Adipocyte (in vitro differentiated cells): ENCODE results near the gene TAC4.

ENCODE experiments used
- DNase-seq: peaks from one replicate; pipeline ENCODE4 v3.0.0-alpha.2; 2015; ENCODE audit warnings: low read depth
- H3K27me3 ChIP-seq: replicated peaks from 2 replicates; pipeline ENCODE4 v1.7.0; 2013; ENCODE audit warnings: mild to moderate bottlenecking, low read length, moderate library complexity; ENCODE audit not compliant: control insufficient read depth, insufficient read depth
- H3K36me3 ChIP-seq: 2 replicates; pipeline ENCODE4 v1.7.0; 2013; ENCODE audit warnings: low read length, mild to moderate bottlenecking, moderate library complexity; ENCODE audit not compliant: control insufficient read depth, insufficient read depth, severe bottlenecking
- H3K4me1 ChIP-seq: 2 replicates; pipeline ENCODE4 v1.7.0; 2013; ENCODE audit warnings: mild to moderate bottlenecking, low read length, moderate library complexity; ENCODE audit not compliant: control insufficient read depth, insufficient read depth
- H3K4me3 ChIP-seq: 2 replicates; pipeline ENCODE4 v1.7.0; 2013; ENCODE audit warnings: mild to moderate bottlenecking, low read length, moderate library complexity
- H3K9ac ChIP-seq: 2 replicates; pipeline ENCODE4 v1.7.0; 2013; ENCODE audit warnings: mild to moderate bottlenecking, low read length, moderate library complexity
- H3K9me3 ChIP-seq: 2 replicates; pipeline ENCODE4 v1.7.0; 2013; ENCODE audit warnings: mild to moderate bottlenecking, low read length, moderate library complexity; ENCODE audit not compliant: control insufficient read depth

Gene TAC4

GRCh38 chr17:49789243-49789578 is 58.7 kb downstream of the TAC4 start:
- no peaks in the 10 kb centered on the region for H3K9me3 ChIP-seq
- peak overlapping the region; percentile 53 for H3K9ac ChIP-seq
- no peak for DNase-seq
- no peaks in the 10 kb centered on the region for H3K27me3 ChIP-seq
- H3K4me3 ChIP-seq, result peak overlapping the region; percentile 99
- H3K4me1 ChIP-seq, result peaks cover 28% of the 10 kb centered on the region
- peaks cover 22% of the 10 kb centered on the region for H3K36me3 ChIP-seq

GRCh38 chr17:49788478-49789242 is 59.2 kb downstream of the TAC4 start, which contains the start of gene KAT7:
Gene KAT7 (plus strand): TSS chr17:49788681. CDS start chr17:49788835, 154 bp downstream.
- Histone ChIP-seq H3K9ac (peak within 1 kb of the TSS; percentile 100), H3K27me3 (no peaks in the 10 kb centered on the region), H3K36me3 (peaks cover 17% of the 10 kb centered on the region), H3K4me3 (peak within 1 kb of the TSS; percentile 99), H3K4me1 (peaks cover 30% of the 10 kb centered on the region), H3K9me3 (no peaks in the 10 kb centered on the region)
- DNase-seq, result peak; percentile 100
